Activated CD8-positive, alpha-beta T cell treated with anti-CD3 and anti-CD28 coated beads for 36 hours (primary cell): ENCODE measurements around the gene DNAJC27. TPM values are rescaled to one million over a fixed set of nuclear protein-coding genes. Genes with fewer than 3 reads are reported as not detected.

ENCODE experiments used
- ATAC-seq: fragments of 200-7000 bp; cut with Tn5 transposase; one replicate; pipeline ENCODE4 v1.10.0; 2021; ENCODE audit warnings: mild to moderate bottlenecking, moderate library complexity
- CTCF ChIA-PET: fragments of 350-600 bp; sonication (Branson Sonifier 250); formaldehyde crosslinking; loops from one replicate; lab custom pipeline; 2021; ENCODE audit warnings: antibody characterized with exemption; lab: Charles Lee
- POLR2A ChIA-PET: fragments of 350-600 bp; sonication (Branson Sonifier 250); formaldehyde crosslinking; loops from one replicate; lab custom pipeline; 2021; ENCODE audit warnings: antibody characterized with exemption; lab: Charles Lee
- DNase-seq: peaks from one replicate; pipeline ENCODE4 v3.0.0-alpha.2; 2020
- H3K27ac Mint-ChIP-seq: one replicate; pipeline ENCODE4 v1.8.0; 2021; ENCODE audit warnings: mild to moderate bottlenecking, mixed read lengths
- H3K27me3 Mint-ChIP-seq: one replicate; pipeline ENCODE4 v1.8.0; 2021; ENCODE audit warnings: mixed read lengths
- H3K36me3 Mint-ChIP-seq: one replicate; pipeline ENCODE4 v1.8.0; 2021; ENCODE audit warnings: low read depth, mixed read lengths
- H3K4me1 Mint-ChIP-seq: one replicate; pipeline ENCODE4 v1.8.0; 2021; ENCODE audit warnings: low read depth, mixed read lengths
- H3K4me3 Mint-ChIP-seq: one replicate; pipeline ENCODE4 v1.8.0; 2021; ENCODE audit warnings: mild to moderate bottlenecking, moderate library complexity, mixed read lengths
- H3K9me3 Mint-ChIP-seq: one replicate; pipeline ENCODE4 v1.8.0; 2021; ENCODE audit warnings: mixed read lengths
- CTCF ChIP-seq: fragments of 200-600 bp; IDR thresholded peaks from one replicate; pipeline ENCODE4 v1.8.0; 2022; ENCODE audit warnings: antibody characterized with exemption, mild to moderate bottlenecking
- intact Hi-C: fragments of 100-400 bp; cut with micrococcal nuclease; formaldehyde crosslinking; loops from one replicate; pipeline ENCODE4 v1.10.0; 2022
- total RNA-seq, 2 experiments: library from RNA; stranded (reverse); gene quantifications; one replicate each; pipeline ENCODE4 v1.2.3, GENCODE V29; 2021

DNAJC27 gene
- total RNA-seq, 2 experiments from 2014 or later = 5.2 to 6.6 TPM

DNA sequence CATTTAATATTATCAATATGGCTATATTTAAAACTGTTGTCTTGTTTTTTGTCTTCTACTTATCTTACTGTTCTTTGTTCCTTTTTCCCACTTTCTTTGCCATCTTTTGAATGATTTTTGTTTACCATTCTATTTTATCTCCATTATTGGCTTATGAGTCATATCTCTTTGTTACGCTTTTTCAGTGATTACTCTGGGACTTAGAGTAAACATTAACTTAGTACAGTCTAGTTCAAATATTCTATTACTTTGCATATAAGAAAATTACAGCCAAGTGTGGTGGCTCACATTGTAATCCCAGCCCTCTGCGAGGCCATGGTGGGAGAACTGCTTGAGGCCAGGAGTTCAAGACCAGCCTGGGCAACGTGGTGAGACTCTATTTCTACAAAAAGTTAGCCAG is 77.8 kb downstream of the DNAJC27 start:
- POLR2A ChIA-PET = no interaction called here
- CTCF ChIA-PET = no interaction called here
- H3K4me3 Mint-ChIP-seq = no peak overlapping the region
- peaks cover 29% of the 10 kb centered on the region for H3K9me3 Mint-ChIP-seq
- H3K4me1 Mint-ChIP-seq = no peaks in the 10 kb centered on the region
- ATAC-seq (no peak), DNase-seq (no peak)
- no peaks in the 10 kb centered on the region for H3K27me3 Mint-ChIP-seq
- peaks cover 51% of the 10 kb centered on the region for H3K36me3 Mint-ChIP-seq
- no peak overlapping the region for H3K27ac Mint-ChIP-seq
- intact Hi-C loops = no loop called here
- TF ChIP-seq CTCF = no peak

Other genes with a start within 250 kb of the DNAJC27 start
- 10 to 100 TPM; 23.2 to 24.9 TPM for gene PTRHD1, start 178.6 kb downstream of the DNAJC27 start, total RNA-seq
- 10 to 100 TPM; 40.7 to 41.9 TPM for gene CENPO, start 178.5 kb downstream of the DNAJC27 start, total RNA-seq
- 10 to 100 TPM; 46.3 to 47.9 TPM for gene ADCY3, start 51.7 kb downstream of the DNAJC27 start, total RNA-seq
- gene EFR3B, start 70.1 kb upstream of the DNAJC27 start, total RNA-seq = under 1 TPM; 0.16 to 0.23 TPM
- 1 to 10 TPM; 5.1 to 5.5 TPM for gene POMC, start 196.6 kb upstream of the DNAJC27 start, total RNA-seq